Brain microvascular endothelial cell (primary cell): ENCODE measurements around the gene SSBP3.

Experiments used
- DNase-seq: peaks from one replicate; pipeline ENCODE4 v3.0.0-alpha.2; 2020
- H3K27ac ChIP-seq: fragments of 250-450 bp; sonication (Bioruptor Pico); 2 replicates; pipeline ENCODE4 v1.5.1; 2020; ENCODE audit warnings: mild to moderate bottlenecking, moderate library complexity
- H3K27me3 ChIP-seq: fragments of 250-450 bp; sonication (Bioruptor Pico); replicated peaks from 2 replicates; pipeline ENCODE4 v1.5.1; 2020; ENCODE audit warnings: mild to moderate bottlenecking
- H3K36me3 ChIP-seq: fragments of 250-450 bp; sonication (Bioruptor Pico); replicated peaks from 2 replicates; pipeline ENCODE4 v1.5.1; 2020; ENCODE audit warnings: mild to moderate bottlenecking
- H3K4me3 ChIP-seq: 2 replicates; pipeline ENCODE4 v1.5.1; 2011; ENCODE audit warnings: low read depth, mild to moderate bottlenecking, control low read depth, low read length, moderate library complexity
- CTCF ChIP-seq: IDR thresholded peaks from 2 replicates; pipeline ENCODE4 v1.5.1; 2011; ENCODE audit warnings: low read depth, mild to moderate bottlenecking, moderate library complexity, low read length, control low read depth, inconsistent platforms; ENCODE audit errors: missing control alignments
- in situ Hi-C: cut with HindIII; loops from 2 replicates; pipeline ENCODE4 v1.10.0; 2017; ENCODE audit warnings: low sequenced_read_pairs, low pct_ligation_motif_present

The SSBP3 gene

GRCh38 chr1:54360165-54361005 lies 45.8 kb downstream of the SSBP3 start:
- Histone ChIP-seq H3K27ac (no peak overlapping the region), H3K36me3 (no peaks in the 10 kb centered on the region), H3K27me3 (no peaks in the 10 kb centered on the region), H3K4me3 (no peak overlapping the region)
- DNase-seq = no peak
- TF ChIP-seq CTCF = peak; percentile 7
- in situ Hi-C loops = no loop called here

GRCh38 chr1:54359393-54360162 lies 46.6 kb downstream of the SSBP3 start:
- in situ Hi-C loops = no loop called here
- TF ChIP-seq CTCF = peak; percentile 9
- DNase-seq = no peak
- H3K4me3 ChIP-seq = no peak overlapping the region
- H3K36me3 ChIP-seq = no peaks in the 10 kb centered on the region
- no peaks in the 10 kb centered on the region for H3K27me3 ChIP-seq
- H3K27ac ChIP-seq = no peak overlapping the region

- Histone ChIP-seq H3K27me3 (no peaks in the 10 kb centered on the region), H3K27ac (no peak overlapping the region), H3K4me3 (no peak overlapping the region), H3K36me3 (no peaks in the 10 kb centered on the region)
- in situ Hi-C loops = no loop called here
- no peak for DNase-seq
- TF ChIP-seq CTCF = no peak
Observed at GRCh38 chr1:54358503-54359168, 47.6 kb downstream of the SSBP3 start.

GRCh38 chr1:54357967-54358366 lies 48.2 kb downstream of the SSBP3 start:
- in situ Hi-C loops = no loop called here
- Histone ChIP-seq H3K36me3 (no peaks in the 10 kb centered on the region), H3K27ac (no peak overlapping the region), H3K4me3 (no peak overlapping the region), H3K27me3 (no peaks in the 10 kb centered on the region)
- TF ChIP-seq CTCF = no peak
- no peak for DNase-seq

- DNase-seq = no peak
- Histone ChIP-seq H3K36me3 (no peaks in the 10 kb centered on the region), H3K4me3 (no peak overlapping the region), H3K27ac (no peak overlapping the region), H3K27me3 (no peaks in the 10 kb centered on the region)
- TF ChIP-seq CTCF = no peak
- in situ Hi-C loops = no loop called here
Observed at GRCh38 chr1:54356680-54357147, 49.5 kb downstream of the SSBP3 start.
